ENCODE measurements around the gene CAMK2A.
"Not testable (repeated sequence)": the region's sequence is repeated elsewhere in the genome, so short reads cannot be mapped to it uniquely, and the experiment has no call there.

Gene CAMK2A

GRCh38 chr5:150249744-150250143 is 39.8 kb downstream of the CAMK2A start:
- DNase-seq = no peak

- DNase-seq = no peak
Measured at GRCh38 chr5:150248946-150249345, 40.6 kb downstream of the CAMK2A start.

GRCh38 chr5:150248493-150248892 is 41.1 kb downstream of the CAMK2A start:
- DNase-seq = not testable (repeated sequence)

GRCh38 chr5:150247726-150248125 is 41.8 kb downstream of the CAMK2A start:
- DNase-seq = no peak

- DNase-seq = no peak
Measured at GRCh38 chr5:150246835-150247234, 42.7 kb downstream of the CAMK2A start.

- DNase-seq = no peak
Measured at GRCh38 chr5:150246429-150246828, 43.1 kb downstream of the CAMK2A start.

- DNase-seq = no peak
Measured at GRCh38 chr5:150245808-150246207, 43.8 kb downstream of the CAMK2A start.

- no peak for DNase-seq
Measured at GRCh38 chr5:150245111-150245789, 44.3 kb downstream of the CAMK2A start.

GRCh38 chr5:150244209-150244608 is 45.4 kb downstream of the CAMK2A start:
- DNase-seq = no peak

- DNase-seq = no peak
Measured at GRCh38 chr5:150243590-150243989, 46.0 kb downstream of the CAMK2A start.

- DNase-seq = no peak
Measured at GRCh38 chr5:150242251-150242894, 47.2 kb downstream of the CAMK2A start.

GRCh38 chr5:150241298-150242160 is 48.0 kb downstream of the CAMK2A start:
- no peak for DNase-seq

- no peak for DNase-seq
Measured at GRCh38 chr5:150239794-150240122, 49.8 kb downstream of the CAMK2A start.

- no peak for DNase-seq
Measured at GRCh38 chr5:150239099-150239793, 50.3 kb downstream of the CAMK2A start.

- no peak for DNase-seq
Measured at GRCh38 chr5:150238646-150239045, 50.9 kb downstream of the CAMK2A start.

GRCh38 chr5:150236981-150237754 is 52.4 kb downstream of the CAMK2A start:
- DNase-seq = no peak

- no peak for DNase-seq
Measured at GRCh38 chr5:150236313-150236712, 53.3 kb downstream of the CAMK2A start.

- DNase-seq = no peak
Measured at GRCh38 chr5:150235500-150235854, 54.1 kb downstream of the CAMK2A start.

- DNase-seq = no peak
Measured at GRCh38 chr5:150234576-150235499, 54.7 kb downstream of the CAMK2A start.

GRCh38 chr5:150233706-150234105 is 55.9 kb downstream of the CAMK2A start:
- not testable (repeated sequence) for DNase-seq

GRCh38 chr5:150230842-150231241 is 58.7 kb downstream of the CAMK2A start:
- no peak for DNase-seq

Measured in NCI-H146 (cell line).